Thyroid gland (tissue), 4 donors: ENCODE results near the gene TEX35.

Experiments
- POLR2A ChIP-seq, 2 donors: fragments of 450-650 bp; IDR thresholded peaks; one replicate each; pipeline ENCODE4 v1.6.1; 2017; ENCODE audit warnings: antibody characterized with exemption in 2 of 2, mild to moderate bottlenecking in 2 of 2, moderate library complexity in 1 of 2
- TF ChIP-seq, protein P1 (sequence below), 6 experiments: fragments of 200-600 bp in 3 of 6; fragments of 450-650 bp in 3 of 6; sonication (generic) in 3 of 6; IDR thresholded peaks; one replicate each; pipeline ENCODE4 v1.5.1; 2016 to 2019; ENCODE audit warnings: antibody characterized with exemption in 6 of 6, mild to moderate bottlenecking in 2 of 6, inconsistent platforms in 1 of 6, moderate library complexity in 1 of 6

DNA sequence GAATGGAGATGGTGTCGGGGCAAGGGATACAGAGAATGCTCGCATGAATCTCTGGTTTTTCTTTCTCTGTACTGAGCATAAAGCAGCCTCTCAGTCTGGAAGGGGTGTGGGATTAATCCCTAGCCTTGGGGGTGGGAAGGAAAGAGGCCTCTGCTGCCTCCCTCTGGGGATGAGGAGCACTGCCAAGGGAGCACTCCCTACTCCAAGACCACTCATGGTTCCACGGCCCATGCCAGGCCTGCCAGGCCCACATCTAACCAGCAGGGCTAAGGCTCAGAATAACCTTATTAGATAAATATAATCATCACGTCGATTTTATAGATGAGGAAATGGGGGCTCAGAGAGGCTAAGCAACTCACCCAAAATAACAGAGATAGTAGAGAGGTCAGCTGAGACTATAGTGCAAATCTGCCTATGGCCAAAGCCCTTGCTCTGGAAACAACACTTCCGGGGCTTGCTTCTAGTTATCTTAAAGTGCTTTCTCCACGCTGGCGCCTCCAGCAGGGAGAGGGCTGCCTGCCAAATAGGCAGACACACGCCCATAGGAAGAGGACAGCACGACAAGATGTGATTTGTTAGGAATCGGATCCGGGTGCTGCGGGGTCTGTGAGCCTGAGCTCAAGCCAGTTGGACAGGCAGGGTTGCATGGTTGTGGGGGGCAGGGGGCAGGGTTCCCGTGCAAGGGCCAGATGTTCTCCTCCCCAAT is 522 bp downstream of the TEX35 start:
- TF ChIP-seq, protein P1, sequence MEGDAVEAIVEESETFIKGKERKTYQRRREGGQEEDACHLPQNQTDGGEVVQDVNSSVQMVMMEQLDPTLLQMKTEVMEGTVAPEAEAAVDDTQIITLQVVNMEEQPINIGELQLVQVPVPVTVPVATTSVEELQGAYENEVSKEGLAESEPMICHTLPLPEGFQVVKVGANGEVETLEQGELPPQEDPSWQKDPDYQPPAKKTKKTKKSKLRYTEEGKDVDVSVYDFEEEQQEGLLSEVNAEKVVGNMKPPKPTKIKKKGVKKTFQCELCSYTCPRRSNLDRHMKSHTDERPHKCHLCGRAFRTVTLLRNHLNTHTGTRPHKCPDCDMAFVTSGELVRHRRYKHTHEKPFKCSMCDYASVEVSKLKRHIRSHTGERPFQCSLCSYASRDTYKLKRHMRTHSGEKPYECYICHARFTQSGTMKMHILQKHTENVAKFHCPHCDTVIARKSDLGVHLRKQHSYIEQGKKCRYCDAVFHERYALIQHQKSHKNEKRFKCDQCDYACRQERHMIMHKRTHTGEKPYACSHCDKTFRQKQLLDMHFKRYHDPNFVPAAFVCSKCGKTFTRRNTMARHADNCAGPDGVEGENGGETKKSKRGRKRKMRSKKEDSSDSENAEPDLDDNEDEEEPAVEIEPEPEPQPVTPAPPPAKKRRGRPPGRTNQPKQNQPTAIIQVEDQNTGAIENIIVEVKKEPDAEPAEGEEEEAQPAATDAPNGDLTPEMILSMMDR (IDR thresholded peaks at IDR 0.05): no peak
- no peak for TF ChIP-seq POLR2A (IDR thresholded peaks at IDR 0.05)
